Measurements from ENCODE around the gene NACAD.

DNA sequence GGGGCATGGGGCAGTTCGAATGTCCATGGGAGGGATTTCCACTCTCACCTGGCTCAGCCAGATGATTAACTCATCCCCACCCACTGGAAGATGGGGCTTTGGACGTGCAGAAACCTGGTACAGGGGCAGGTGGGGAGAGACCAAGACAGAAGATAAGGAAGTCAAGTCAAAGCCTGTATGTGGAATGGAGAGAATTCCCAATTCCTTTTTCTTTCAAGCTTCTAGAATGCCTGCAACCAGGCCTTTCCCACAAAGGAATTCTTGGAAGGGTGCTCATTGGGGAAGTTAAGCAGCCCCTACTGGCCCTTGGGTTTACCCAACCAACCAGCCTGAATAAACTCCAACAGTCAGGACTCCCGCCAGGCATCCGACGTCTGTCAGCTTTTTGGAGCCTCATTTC is 49.7 kb downstream of the NACAD start:
- TF ChIP-seq EZH2phosphoT487 (IDR thresholded peaks at IDR 0.05; ENCODE audit: low read depth, severe bottlenecking, unreplicated experiment) = no peak
- TF ChIP-seq, protein P1, sequence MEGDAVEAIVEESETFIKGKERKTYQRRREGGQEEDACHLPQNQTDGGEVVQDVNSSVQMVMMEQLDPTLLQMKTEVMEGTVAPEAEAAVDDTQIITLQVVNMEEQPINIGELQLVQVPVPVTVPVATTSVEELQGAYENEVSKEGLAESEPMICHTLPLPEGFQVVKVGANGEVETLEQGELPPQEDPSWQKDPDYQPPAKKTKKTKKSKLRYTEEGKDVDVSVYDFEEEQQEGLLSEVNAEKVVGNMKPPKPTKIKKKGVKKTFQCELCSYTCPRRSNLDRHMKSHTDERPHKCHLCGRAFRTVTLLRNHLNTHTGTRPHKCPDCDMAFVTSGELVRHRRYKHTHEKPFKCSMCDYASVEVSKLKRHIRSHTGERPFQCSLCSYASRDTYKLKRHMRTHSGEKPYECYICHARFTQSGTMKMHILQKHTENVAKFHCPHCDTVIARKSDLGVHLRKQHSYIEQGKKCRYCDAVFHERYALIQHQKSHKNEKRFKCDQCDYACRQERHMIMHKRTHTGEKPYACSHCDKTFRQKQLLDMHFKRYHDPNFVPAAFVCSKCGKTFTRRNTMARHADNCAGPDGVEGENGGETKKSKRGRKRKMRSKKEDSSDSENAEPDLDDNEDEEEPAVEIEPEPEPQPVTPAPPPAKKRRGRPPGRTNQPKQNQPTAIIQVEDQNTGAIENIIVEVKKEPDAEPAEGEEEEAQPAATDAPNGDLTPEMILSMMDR (IDR thresholded peaks at IDR 0.05; ENCODE audit: poor library complexity) = no peak
- TF ChIP-seq EZH2 (IDR thresholded peaks at IDR 0.05; ENCODE audit: borderline replicate concordance) = no peak
